ENCODE results near the gene ENOX1. TPM values are rescaled to one million over a fixed set of nuclear protein-coding genes. Genes with fewer than 3 reads are reported as not detected.

The ENOX1 gene
- total and polyA plus RNA-seq, 2 donors (not counting 3 experiments of a cell fraction or from before 2014, with no cell fraction given): 0.17 to 0.97 TPM

DNA sequence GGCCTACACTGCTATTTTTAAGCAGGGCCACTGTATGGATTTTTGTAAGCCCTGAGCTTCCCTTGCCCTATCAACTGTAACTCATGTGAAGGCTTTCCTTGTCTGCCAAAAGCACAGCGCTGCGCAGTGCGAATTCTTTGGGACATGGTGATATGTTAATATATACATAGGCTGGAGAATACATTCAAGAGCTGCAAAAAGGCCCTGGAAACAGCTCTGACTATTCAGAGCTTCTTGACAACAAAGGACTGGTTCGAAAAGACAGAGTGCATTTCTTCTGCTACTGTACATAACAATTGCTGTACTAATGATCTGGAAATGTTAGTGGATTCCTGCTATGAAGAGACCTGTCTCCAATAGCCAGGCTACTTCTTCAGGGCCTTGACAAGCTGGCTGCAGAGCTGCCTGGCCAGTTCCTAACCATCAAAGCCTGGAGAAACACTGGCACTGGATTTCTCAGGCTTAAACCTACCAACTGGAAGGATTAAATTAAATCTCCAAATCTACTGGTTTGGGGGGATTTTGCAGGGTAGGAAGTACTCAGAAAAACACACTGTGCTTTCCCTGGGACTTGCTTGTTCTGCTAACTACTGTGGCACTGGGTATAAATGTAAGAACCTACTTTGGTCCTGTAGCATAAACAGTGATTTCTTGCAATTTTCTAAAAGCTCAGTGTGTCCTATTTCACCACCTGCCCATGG lies 516.5 kb downstream of the ENOX1 start:
- H3K79me2 ChIP-seq (ENCODE audit: control insufficient read depth, insufficient read depth, low read length): no peaks in the 10 kb centered on the region
- POLR2A ChIA-PET: no interaction called here
- dilution Hi-C loops (cut with MboI; ENCODE audit: extremely low pct_ligation_motif_present, low sequenced_read_pairs) (no loop called here), intact Hi-C loops (cut with micrococcal nuclease) (no loop called here)
- H3K9me3 ChIP-seq (replicated peaks; ENCODE audit: control insufficient read depth, insufficient read depth, low read length): no peaks in the 10 kb centered on the region
- FAIRE-seq: no peak
- no peak for DNase-seq (ENCODE audit: low read depth, low spot score)
- no peak overlapping the region for H3K27ac ChIP-seq (ENCODE audit: insufficient read depth, low read depth, low read length)
- H3K9me1 ChIP-seq (replicated peaks; ENCODE audit: control insufficient read depth, extremely low read depth, insufficient read depth, low read length): no peaks in the 10 kb centered on the region
- H3K4me3 ChIP-seq (replicated peaks in 1 of 3; ENCODE audit: insufficient read depth in 1 of 3, low read depth in 1 of 3, low read length in 3 of 3): no peak overlapping the region
- H4K20me1 ChIP-seq (replicated peaks; ENCODE audit: control insufficient read depth, extremely low read depth, insufficient read depth, low read length): no peaks in the 10 kb centered on the region
- CTCF ChIA-PET: interaction anchor here (1.0 to 1.3 kb wide), 2 partner anchors 8 to 28 kb away, joined by 3 to 5 read pairs; no protein-coding TSS in a partner anchor
- BruUV-seq (replicated peaks): no TSS peak
- H2AFZ ChIP-seq (ENCODE audit: low read depth, low read length): no peak overlapping the region
- H3K36me3 ChIP-seq (ENCODE audit: control insufficient read depth in 2 of 2, extremely low read depth in 1 of 2, insufficient read depth in 2 of 2, low read length in 2 of 2): no peaks in the 10 kb centered on the region
- TF ChIP-seq, protein P1, sequence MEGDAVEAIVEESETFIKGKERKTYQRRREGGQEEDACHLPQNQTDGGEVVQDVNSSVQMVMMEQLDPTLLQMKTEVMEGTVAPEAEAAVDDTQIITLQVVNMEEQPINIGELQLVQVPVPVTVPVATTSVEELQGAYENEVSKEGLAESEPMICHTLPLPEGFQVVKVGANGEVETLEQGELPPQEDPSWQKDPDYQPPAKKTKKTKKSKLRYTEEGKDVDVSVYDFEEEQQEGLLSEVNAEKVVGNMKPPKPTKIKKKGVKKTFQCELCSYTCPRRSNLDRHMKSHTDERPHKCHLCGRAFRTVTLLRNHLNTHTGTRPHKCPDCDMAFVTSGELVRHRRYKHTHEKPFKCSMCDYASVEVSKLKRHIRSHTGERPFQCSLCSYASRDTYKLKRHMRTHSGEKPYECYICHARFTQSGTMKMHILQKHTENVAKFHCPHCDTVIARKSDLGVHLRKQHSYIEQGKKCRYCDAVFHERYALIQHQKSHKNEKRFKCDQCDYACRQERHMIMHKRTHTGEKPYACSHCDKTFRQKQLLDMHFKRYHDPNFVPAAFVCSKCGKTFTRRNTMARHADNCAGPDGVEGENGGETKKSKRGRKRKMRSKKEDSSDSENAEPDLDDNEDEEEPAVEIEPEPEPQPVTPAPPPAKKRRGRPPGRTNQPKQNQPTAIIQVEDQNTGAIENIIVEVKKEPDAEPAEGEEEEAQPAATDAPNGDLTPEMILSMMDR (IDR thresholded peaks at IDR 0.05; ENCODE audit: extremely low read depth in 1 of 2, insufficient read depth in 1 of 2, low read depth in 1 of 2, low read length in 2 of 2): no peak
- TF ChIP-seq MYC (IDR thresholded peaks at IDR 0.05; ENCODE audit: low read depth, low read length) (no peak), EZH2 (IDR thresholded peaks at IDR 0.05; ENCODE audit: borderline replicate concordance, low read depth, low read length, severe bottlenecking) (no peak)
- no peak overlapping the region for H3K9ac ChIP-seq (replicated peaks; ENCODE audit: extremely low read depth, insufficient read depth, low read length)
- H3K4me1 ChIP-seq (ENCODE audit: control insufficient read depth, extremely low read depth, insufficient read depth, low read length): peaks cover 19% of the 10 kb centered on the region
- H3K4me2 ChIP-seq (ENCODE audit: insufficient read depth, low read length): no peak overlapping the region
- no peaks in the 10 kb centered on the region for H3K27me3 ChIP-seq (ENCODE audit: control insufficient read depth in 2 of 2, insufficient read depth in 2 of 2, low read length in 2 of 2)

DNA sequence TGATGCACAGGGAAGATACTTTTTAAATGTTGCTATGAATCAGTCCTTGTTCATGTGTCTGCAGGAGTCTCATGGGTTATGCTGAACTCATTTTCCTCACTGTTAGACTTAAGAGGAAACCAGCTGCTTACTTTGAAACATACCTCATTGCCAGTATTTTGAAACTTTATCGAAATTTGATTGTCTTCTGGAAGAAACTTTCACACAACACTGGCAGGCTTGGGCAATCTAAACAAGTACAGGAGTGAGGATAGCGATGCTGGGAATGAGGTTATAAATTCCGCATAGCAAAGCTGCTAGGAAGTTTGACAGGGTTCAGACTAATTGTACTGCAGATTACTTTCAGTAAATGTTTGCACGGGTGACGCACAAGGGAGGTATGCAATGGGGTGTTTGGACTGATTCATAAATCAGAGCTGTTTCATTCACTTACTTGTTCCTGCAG lies 517.7 kb downstream of the ENOX1 start:
- Histone ChIP-seq H3K4me2 (ENCODE audit: insufficient read depth, low read length) (peak overlapping the region; percentile 76), H3K4me3 (replicated peaks in 1 of 3; ENCODE audit: insufficient read depth in 1 of 3, low read depth in 1 of 3, low read length in 3 of 3) (no peak overlapping the region), H4K20me1 (replicated peaks; ENCODE audit: control insufficient read depth, extremely low read depth, insufficient read depth, low read length) (no peaks in the 10 kb centered on the region), H3K79me2 (ENCODE audit: control insufficient read depth, insufficient read depth, low read length) (no peaks in the 10 kb centered on the region), H3K36me3 (ENCODE audit: control insufficient read depth in 2 of 2, extremely low read depth in 1 of 2, insufficient read depth in 2 of 2, low read length in 2 of 2) (no peaks in the 10 kb centered on the region), H3K4me1 (ENCODE audit: control insufficient read depth, extremely low read depth, insufficient read depth, low read length) (peaks cover 19% of the 10 kb centered on the region), H3K9me1 (replicated peaks; ENCODE audit: control insufficient read depth, extremely low read depth, insufficient read depth, low read length) (no peaks in the 10 kb centered on the region), H3K9ac (replicated peaks; ENCODE audit: extremely low read depth, insufficient read depth, low read length) (peak overlapping the region; percentile 29), H2AFZ (ENCODE audit: low read depth, low read length) (peak overlapping the region; percentile 66), H3K27me3 (ENCODE audit: control insufficient read depth in 2 of 2, insufficient read depth in 2 of 2, low read length in 2 of 2) (no peaks in the 10 kb centered on the region), H3K27ac (ENCODE audit: insufficient read depth, low read depth, low read length) (peak overlapping the region; percentile 70), H3K9me3 (replicated peaks; ENCODE audit: control insufficient read depth, insufficient read depth, low read length) (no peaks in the 10 kb centered on the region)
- FAIRE-seq (peak; percentile 87), DNase-seq (ENCODE audit: low read depth, low spot score) (peak; percentile 87)
- intact Hi-C loops (cut with micrococcal nuclease) (loop anchor here (1.0 kb wide), 1 partner anchor 32 kb away; no protein-coding TSS in a partner anchor), dilution Hi-C loops (cut with MboI; ENCODE audit: extremely low pct_ligation_motif_present, low sequenced_read_pairs) (no loop called here)
- ChIA-PET CTCF (interaction anchor here (0.9 to 1.4 kb wide), 9 partner anchors 9 to 184 kb away, joined by 3 to 9 read pairs (median 4); no protein-coding TSS in a partner anchor), POLR2A (no interaction called here)
- no TSS peak for BruUV-seq (replicated peaks)
- TF ChIP-seq, protein P1 (IDR thresholded peaks at IDR 0.05; ENCODE audit: extremely low read depth in 1 of 2, insufficient read depth in 1 of 2, low read depth in 1 of 2, low read length in 2 of 2): no peak
- TF ChIP-seq FOS (IDR thresholded peaks at IDR 0.05; ENCODE audit: borderline replicate concordance, insufficient read depth, low read length): peak; percentile 73
- peak; percentile 25 for TF ChIP-seq GATA2 (IDR thresholded peaks at IDR 0.05; ENCODE audit: insufficient read depth, insufficient read length, low read depth, low read length)
- TF ChIP-seq JUN (IDR thresholded peaks at IDR 0.05; ENCODE audit: borderline replicate concordance, insufficient read depth, insufficient read length, low read depth): peak; percentile 53
- TF ChIP-seq POLR2AphosphoS5 (IDR thresholded peaks at IDR 0.05; ENCODE audit: insufficient read depth, low read depth, low read length): peak; percentile 27
- TF ChIP-seq, protein P2, sequence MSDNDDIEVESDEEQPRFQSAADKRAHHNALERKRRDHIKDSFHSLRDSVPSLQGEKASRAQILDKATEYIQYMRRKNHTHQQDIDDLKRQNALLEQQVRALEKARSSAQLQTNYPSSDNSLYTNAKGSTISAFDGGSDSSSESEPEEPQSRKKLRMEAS (IDR thresholded peaks at IDR 0.05; ENCODE audit: insufficient read depth, insufficient read length): no peak
- no peak for TF ChIP-seq POLR2A (IDR thresholded peaks at IDR 0.05; ENCODE audit: low read depth, low read length)
